ENCODE data around the gene CFAP46. TPM values are rescaled to one million over a fixed set of nuclear protein-coding genes. Genes with fewer than 3 reads are reported as not detected.

Gene CFAP46
- total and polyA plus RNA-seq, 12 donors: 0.15 to 5.5 (median 1.1) TPM; not detected in 3

DNA sequence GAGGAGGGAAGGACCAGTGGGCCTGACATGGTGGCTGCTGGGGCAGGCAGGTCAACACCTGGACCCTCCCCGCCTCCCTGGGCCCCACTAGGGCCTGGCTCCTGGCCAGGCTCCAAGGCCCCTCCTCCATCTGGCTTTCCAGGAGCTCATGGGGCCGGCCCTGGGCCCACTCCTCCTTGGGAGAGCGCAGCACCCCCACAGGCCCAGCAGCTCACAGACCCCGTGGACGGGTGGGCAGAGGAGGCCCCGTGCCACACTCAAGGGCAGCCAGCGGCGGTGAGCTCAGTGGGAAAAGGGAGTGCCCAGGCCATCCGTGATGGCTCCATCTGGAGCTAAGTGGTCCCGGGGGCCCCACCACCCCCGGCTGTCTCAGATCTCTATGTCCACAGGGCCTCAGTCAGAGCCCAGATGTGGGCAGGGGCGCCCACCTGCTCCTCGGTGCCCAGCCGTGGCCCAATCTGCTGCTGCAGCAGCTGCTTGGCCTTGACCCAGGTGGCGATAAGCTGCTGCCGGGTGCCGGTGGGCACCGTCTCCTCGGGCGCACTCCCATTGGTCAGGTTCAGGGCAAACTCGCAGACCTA is 32.8 kb downstream of the CFAP46 start:
- Histone ChIP-seq H3K4me1 (replicated peaks in 1 of 2) (no peaks in the 10 kb centered on the region), H3K27me3 (no peaks in the 10 kb centered on the region), H3K36me3 (replicated peaks in 1 of 2) (no peaks in the 10 kb centered on the region), H3K9me3 (replicated peaks in 1 of 3) (no peaks in the 10 kb centered on the region), H3K4me3 (no peak overlapping the region), H3K27ac (no peak overlapping the region)
- no peak for DNase-seq
- TF ChIP-seq, protein P1, sequence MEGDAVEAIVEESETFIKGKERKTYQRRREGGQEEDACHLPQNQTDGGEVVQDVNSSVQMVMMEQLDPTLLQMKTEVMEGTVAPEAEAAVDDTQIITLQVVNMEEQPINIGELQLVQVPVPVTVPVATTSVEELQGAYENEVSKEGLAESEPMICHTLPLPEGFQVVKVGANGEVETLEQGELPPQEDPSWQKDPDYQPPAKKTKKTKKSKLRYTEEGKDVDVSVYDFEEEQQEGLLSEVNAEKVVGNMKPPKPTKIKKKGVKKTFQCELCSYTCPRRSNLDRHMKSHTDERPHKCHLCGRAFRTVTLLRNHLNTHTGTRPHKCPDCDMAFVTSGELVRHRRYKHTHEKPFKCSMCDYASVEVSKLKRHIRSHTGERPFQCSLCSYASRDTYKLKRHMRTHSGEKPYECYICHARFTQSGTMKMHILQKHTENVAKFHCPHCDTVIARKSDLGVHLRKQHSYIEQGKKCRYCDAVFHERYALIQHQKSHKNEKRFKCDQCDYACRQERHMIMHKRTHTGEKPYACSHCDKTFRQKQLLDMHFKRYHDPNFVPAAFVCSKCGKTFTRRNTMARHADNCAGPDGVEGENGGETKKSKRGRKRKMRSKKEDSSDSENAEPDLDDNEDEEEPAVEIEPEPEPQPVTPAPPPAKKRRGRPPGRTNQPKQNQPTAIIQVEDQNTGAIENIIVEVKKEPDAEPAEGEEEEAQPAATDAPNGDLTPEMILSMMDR (IDR thresholded peaks at IDR 0.05): no peak
- no peak for TF ChIP-seq POLR2A (IDR thresholded peaks at IDR 0.05)
- intact Hi-C loops (cut with DNase I): no loop called here
- WGBS, 4 donors: 53 to 70% (median 65%) methylated on average over 12 to 21 of the region's 21 CpGs; no CpG with 5 or more reads in 1 of the 4 donors

DNA sequence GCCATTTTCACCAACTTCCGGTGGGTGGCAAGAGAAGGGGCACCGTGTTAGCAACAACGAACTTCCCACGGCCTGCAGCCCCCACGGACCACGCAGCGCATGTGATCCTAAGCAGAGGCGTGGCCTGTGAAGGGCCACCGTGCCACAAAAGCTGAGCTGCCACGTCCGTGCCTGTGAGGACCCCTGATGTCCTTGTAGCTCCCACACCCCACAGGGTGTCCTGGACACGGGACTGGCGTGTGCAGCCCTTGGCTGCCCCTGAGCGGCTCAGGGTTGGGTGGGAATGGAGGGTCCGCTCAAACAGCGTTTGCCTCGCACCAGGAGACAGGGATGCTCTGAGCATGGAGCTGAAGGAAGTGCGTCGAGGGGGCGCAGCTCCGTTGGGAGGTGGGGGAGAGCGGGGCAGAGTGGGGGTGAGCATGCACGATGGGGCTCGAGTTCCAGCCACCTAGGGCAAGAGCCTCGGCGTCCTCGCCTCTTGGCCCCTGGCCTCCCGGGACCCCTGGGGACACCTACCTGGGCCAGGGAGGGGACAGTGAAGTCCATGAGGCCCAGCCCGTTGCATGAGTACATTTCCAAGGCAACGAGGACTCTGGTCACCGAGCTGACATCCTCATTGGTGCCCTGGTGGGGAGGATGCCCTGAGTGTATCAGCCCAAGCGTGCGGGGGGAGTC is 33.6 kb downstream of the CFAP46 start:
- Histone ChIP-seq H3K27me3 (no peaks in the 10 kb centered on the region), H3K4me1 (replicated peaks in 1 of 2) (no peaks in the 10 kb centered on the region), H3K9me3 (replicated peaks in 1 of 3) (no peaks in the 10 kb centered on the region), H3K4me3 (no peak overlapping the region), H3K36me3 (replicated peaks in 1 of 2) (no peaks in the 10 kb centered on the region), H3K27ac (no peak overlapping the region)
- intact Hi-C loops (cut with DNase I): no loop called here
- no peak for DNase-seq
- TF ChIP-seq, protein P1 (IDR thresholded peaks at IDR 0.05): no peak
- TF ChIP-seq POLR2A (IDR thresholded peaks at IDR 0.05): no peak
- 90 to 91% (median 90%) methylated on average over 26 to 33 of the region's 33 CpGs for WGBS, 4 donors

DNA sequence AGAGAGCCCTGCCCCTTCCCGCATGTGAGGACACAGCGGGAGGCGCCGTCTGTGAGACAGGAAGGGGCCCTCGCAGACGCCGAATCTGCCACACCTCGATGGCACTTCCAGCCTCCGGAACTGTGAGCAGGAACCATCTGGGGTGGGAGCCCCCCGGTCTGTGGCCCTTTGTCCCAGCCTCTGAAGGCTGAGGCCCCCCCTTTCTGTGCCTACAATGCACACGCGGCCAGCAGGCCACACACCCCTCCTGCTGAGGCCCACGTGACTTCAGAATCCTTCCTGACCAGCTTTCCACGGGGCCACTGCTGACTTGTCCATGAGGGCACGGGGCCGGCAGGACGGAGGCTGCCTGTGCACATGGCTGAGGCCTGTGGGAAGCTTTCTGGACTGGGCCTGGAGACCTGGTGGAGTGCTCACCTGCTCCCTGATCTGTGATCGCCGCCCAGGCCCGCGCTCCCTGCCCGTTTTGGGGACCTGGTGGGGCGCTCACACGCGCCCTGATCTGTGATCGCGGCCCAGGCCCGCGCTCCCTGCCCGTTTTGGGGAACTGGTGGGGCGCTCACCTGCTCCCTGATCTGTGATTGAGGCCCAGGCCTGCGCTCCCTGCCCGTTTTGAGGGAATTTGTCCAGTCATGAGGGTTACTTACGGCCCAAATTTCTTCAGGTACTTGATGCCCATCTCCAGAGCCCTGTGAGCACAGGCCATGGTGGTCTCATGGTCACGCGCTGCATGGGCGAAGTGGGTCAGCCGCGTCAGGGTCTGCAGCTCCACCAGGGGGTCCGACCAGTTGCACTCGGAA is 34.3 kb downstream of the CFAP46 start:
- no peaks in the 10 kb centered on the region for H3K27me3 ChIP-seq
- WGBS, 4 donors: 82 to 90% (median 86%) methylated on average over 25 to 41 of the region's 41 CpGs
- no peak for DNase-seq
- H3K27ac ChIP-seq: no peak overlapping the region
- no peak for TF ChIP-seq POLR2A (IDR thresholded peaks at IDR 0.05)
- TF ChIP-seq, protein P1 (IDR thresholded peaks at IDR 0.05): no peak
- no peak overlapping the region for H3K4me3 ChIP-seq
- H3K4me1 ChIP-seq (replicated peaks in 1 of 2): no peaks in the 10 kb centered on the region
- H3K36me3 ChIP-seq (replicated peaks in 1 of 2): no peaks in the 10 kb centered on the region
- intact Hi-C loops (cut with DNase I): no loop called here
- no peaks in the 10 kb centered on the region for H3K9me3 ChIP-seq (replicated peaks in 1 of 3)

DNA sequence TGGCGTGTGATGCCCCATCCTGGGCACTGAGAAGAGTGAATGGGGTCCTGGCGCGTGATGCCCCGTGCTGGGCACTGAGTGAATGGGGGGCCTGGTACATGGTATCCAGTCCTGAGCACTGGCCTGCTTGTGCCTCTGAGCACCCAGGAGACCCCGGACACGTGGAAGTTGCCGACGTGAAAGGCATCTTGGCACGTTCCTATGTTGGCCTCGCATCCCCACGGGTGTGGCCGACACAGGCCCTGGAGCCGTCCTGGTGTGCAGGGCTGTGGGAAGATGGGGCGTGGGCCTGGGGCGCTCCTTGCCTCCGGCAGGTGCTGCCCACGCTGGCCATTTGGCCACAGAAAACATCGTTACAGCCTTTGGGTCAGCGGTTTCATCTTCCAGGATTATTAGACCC is 35.5 kb downstream of the CFAP46 start:
- H3K4me3 ChIP-seq: no peak overlapping the region
- no peaks in the 10 kb centered on the region for H3K9me3 ChIP-seq (replicated peaks in 1 of 3)
- H3K27ac ChIP-seq: no peak overlapping the region
- no peaks in the 10 kb centered on the region for H3K4me1 ChIP-seq (replicated peaks in 1 of 2)
- TF ChIP-seq POLR2A (IDR thresholded peaks at IDR 0.05): no peak
- TF ChIP-seq, protein P1 (IDR thresholded peaks at IDR 0.05): no peak
- 90 to 92% (median 91%) methylated on average over 13 to 19 of the region's 19 CpGs for WGBS, 4 donors
- intact Hi-C loops (cut with DNase I): no loop called here
- no peaks in the 10 kb centered on the region for H3K36me3 ChIP-seq (replicated peaks in 1 of 2)
- no peaks in the 10 kb centered on the region for H3K27me3 ChIP-seq
- DNase-seq: no peak

All from adrenal gland (tissue), 12 donors.